ENCODE results near the gene TMEM106C. TPM values are rescaled to one million over a fixed set of nuclear protein-coding genes. Genes with fewer than 3 reads are reported as not detected.
A peak's percentile ranks its signal among the peaks of the same experiment; 100 is the strongest.

Gene TMEM106C
- total and polyA plus RNA-seq, 2 of the 13 experiments (the other 11 are each of a cell fraction or from before 2014, with no cell fraction given) = 132 to 192 TPM

GRCh38 chr12:47949441-47950341 is 13.7 kb upstream of the TMEM106C start (continued):
- TF ChIP-seq ZNF143 (CRISPR knock-in tag; IDR thresholded peaks at IDR 0.05) = peak; percentile 42; the same call in 1 of the 2 replicates
- TF ChIP-seq ZNF501 (CRISPR knock-in tag; IDR thresholded peaks at IDR 0.05) = 0 out of 2 replicates have a peak, but pooled peaks have one; percentile 71
- TF ChIP-seq PRDM4 (CRISPR knock-in tag; IDR thresholded peaks at IDR 0.05; ENCODE audit: borderline replicate concordance) = no peak
- TF ChIP-seq NR2F2 (IDR thresholded peaks at IDR 0.05; ENCODE audit: borderline replicate concordance, low read depth) = no peak
- no peak for TF ChIP-seq NFYC (CRISPR knock-in tag; IDR thresholded peaks at IDR 0.05)
- TF ChIP-seq ZBTB49 (CRISPR knock-in tag; IDR thresholded peaks at IDR 0.05; ENCODE audit: borderline replicate concordance) = 0 out of 2 replicates have a peak, but pooled peaks have one; percentile 4
- TF ChIP-seq PHF21A (CRISPR knock-in tag; IDR thresholded peaks at IDR 0.05) = 0 out of 2 replicates have a peak, but pooled peaks have one; percentile 55
- no peak for TF ChIP-seq ZNF510 (CRISPR knock-in tag; IDR thresholded peaks at IDR 0.05; ENCODE audit: low read depth)
- no peak for TF ChIP-seq LCORL (IDR thresholded peaks at IDR 0.05)
- TF ChIP-seq LCORL (CRISPR knock-in tag; IDR thresholded peaks at IDR 0.05) = peak; percentile 91
- no peak for TF ChIP-seq ZNF275 (CRISPR knock-in tag; IDR thresholded peaks at IDR 0.05; ENCODE audit: borderline replicate concordance)
- no peak for TF ChIP-seq E2F1 (CRISPR knock-in tag; IDR thresholded peaks at IDR 0.05)
- no peak for TF ChIP-seq TFDP2 (CRISPR knock-in tag; IDR thresholded peaks at IDR 0.05)
- TF ChIP-seq PRDM15 (CRISPR knock-in tag; IDR thresholded peaks at IDR 0.05) = no peak
- no peak for TF ChIP-seq ZNF883 (CRISPR knock-in tag; IDR thresholded peaks at IDR 0.05; ENCODE audit: not compliant biosample characterization)

Data from HepG2 (cell line).